Naive thymus-derived CD4-positive, alpha-beta T cell (primary cell): ENCODE results near the gene MAP1LC3B. TPM values are rescaled to one million over a fixed set of nuclear protein-coding genes. Genes with fewer than 3 reads are reported as not detected.

Source experiments
- ATAC-seq: fragments of 150-1000 bp; cut with Tn5 transposase; 2 replicates; pipeline ENCODE4 v1.10.0; 2021; ENCODE audit warnings: mild to moderate bottlenecking, moderate library complexity
- CTCF ChIA-PET: fragments of 350-600 bp; sonication (Branson Sonifier 250); formaldehyde crosslinking; loops from one replicate; lab custom pipeline; 2021; ENCODE audit warnings: antibody characterized with exemption; lab: Charles Lee
- POLR2A ChIA-PET: fragments of 350-600 bp; sonication (Branson Sonifier 250); formaldehyde crosslinking; loops from one replicate; lab custom pipeline; 2021; ENCODE audit warnings: antibody characterized with exemption, inconsistent platforms; lab: Charles Lee
- DNase-seq, 9 donors: peaks; one replicate each; pipeline versions ENCODE4 v3.0.0 to v3.0.0-alpha.2; 2020 to 2022; ENCODE audit warnings: mixed read lengths in 1 of 9
- H3K27ac ChIP-seq: one replicate; pipeline ENCODE4 v1.7.0; 2013; ENCODE audit warnings: mild to moderate bottlenecking, low read depth, low read length, moderate library complexity
- H3K27me3 ChIP-seq, 2 donors: one replicate each; pipeline ENCODE4 v1.7.0; 2013; ENCODE audit warnings: low read length in 2 of 2, mild to moderate bottlenecking in 2 of 2, moderate library complexity in 2 of 2; ENCODE audit not compliant: control insufficient read depth in 2 of 2, insufficient read depth in 2 of 2
- H3K36me3 ChIP-seq, 3 experiments: 1 replicate in 2 of 3; 2 replicates in 1 of 3; pipeline ENCODE4 v1.7.0; 2013; ENCODE audit warnings: low read length in 3 of 3, mild to moderate bottlenecking in 3 of 3, moderate library complexity in 1 of 3; ENCODE audit not compliant: insufficient read depth in 3 of 3, control insufficient read depth in 2 of 3
- H3K4me1 ChIP-seq, 2 donors: one replicate each; pipeline ENCODE4 v1.7.0; 2013; ENCODE audit warnings: low read length in 2 of 2, mild to moderate bottlenecking in 2 of 2, moderate library complexity in 1 of 2; ENCODE audit not compliant: control insufficient read depth in 2 of 2, insufficient read depth in 2 of 2
- H3K4me3 ChIP-seq: 2 replicates; pipeline ENCODE4 v1.7.0; 2013; ENCODE audit warnings: mild to moderate bottlenecking, low read length
- H3K9me3 ChIP-seq, 3 experiments: 1 replicate in 2 of 3; 2 replicates in 1 of 3; pipeline ENCODE4 v1.7.0; 2013; ENCODE audit warnings: low read length in 3 of 3; ENCODE audit not compliant: control insufficient read depth in 2 of 3
- H3K27ac Mint-ChIP-seq, 9 donors: one replicate each; pipeline ENCODE4 v1.8.0; 2020 to 2022; ENCODE audit warnings: mixed read lengths in 9 of 9, mild to moderate bottlenecking in 8 of 9, moderate library complexity in 5 of 9, inconsistent platforms in 2 of 9
- H3K27me3 Mint-ChIP-seq, 5 donors: one replicate each; pipeline ENCODE4 v1.8.0; 2021 to 2022; ENCODE audit warnings: mixed read lengths in 5 of 5, mild to moderate bottlenecking in 1 of 5
- H3K36me3 Mint-ChIP-seq, 5 donors: one replicate each; pipeline ENCODE4 v1.8.0; 2020 to 2022; ENCODE audit warnings: mixed read lengths in 5 of 5, mild to moderate bottlenecking in 3 of 5, inconsistent platforms in 1 of 5
- H3K4me1 Mint-ChIP-seq, 7 donors: one replicate each; pipeline ENCODE4 v1.8.0; 2020 to 2022; ENCODE audit warnings: mixed read lengths in 7 of 7, mild to moderate bottlenecking in 3 of 7, inconsistent platforms in 1 of 7
- H3K4me3 Mint-ChIP-seq, 10 donors: one replicate each; pipeline ENCODE4 v1.8.0; 2020 to 2022; ENCODE audit warnings: mild to moderate bottlenecking in 10 of 10, mixed read lengths in 10 of 10, moderate library complexity in 6 of 10, inconsistent platforms in 2 of 10
- H3K9me3 Mint-ChIP-seq, 11 donors: one replicate each; pipeline ENCODE4 v1.8.0; 2020 to 2022; ENCODE audit warnings: mixed read lengths in 11 of 11, mild to moderate bottlenecking in 4 of 11, inconsistent platforms in 1 of 11, moderate library complexity in 1 of 11
- intact Hi-C, 2 donors: fragments of 100-400 bp; cut with micrococcal nuclease; formaldehyde crosslinking; loops; one replicate each; pipeline ENCODE4 v1.15.1; 2023
- polyA plus RNA-seq, 2 donors: library from polyadenylated mRNA; unstranded; fragments of 300-500 nt; fragmentation: Illumina TruSeq; gene quantifications; one replicate each; pipeline ENCODE4 v1.2.3, GENCODE V29; 2021
- total RNA-seq, 6 experiments: library from RNA in 5 of 6; stranded (reverse) in 5 of 6; gene quantifications; 1 replicate in 5 of 6; 2 replicates in 1 of 6; pipeline ENCODE4 v1.2.3 and lab custom pipeline; 2021 to 2026

The MAP1LC3B gene
- total and polyA plus RNA-seq, 7 experiments from 2014 or later: 54.5 to 126 (median 63.4) TPM

DNA sequence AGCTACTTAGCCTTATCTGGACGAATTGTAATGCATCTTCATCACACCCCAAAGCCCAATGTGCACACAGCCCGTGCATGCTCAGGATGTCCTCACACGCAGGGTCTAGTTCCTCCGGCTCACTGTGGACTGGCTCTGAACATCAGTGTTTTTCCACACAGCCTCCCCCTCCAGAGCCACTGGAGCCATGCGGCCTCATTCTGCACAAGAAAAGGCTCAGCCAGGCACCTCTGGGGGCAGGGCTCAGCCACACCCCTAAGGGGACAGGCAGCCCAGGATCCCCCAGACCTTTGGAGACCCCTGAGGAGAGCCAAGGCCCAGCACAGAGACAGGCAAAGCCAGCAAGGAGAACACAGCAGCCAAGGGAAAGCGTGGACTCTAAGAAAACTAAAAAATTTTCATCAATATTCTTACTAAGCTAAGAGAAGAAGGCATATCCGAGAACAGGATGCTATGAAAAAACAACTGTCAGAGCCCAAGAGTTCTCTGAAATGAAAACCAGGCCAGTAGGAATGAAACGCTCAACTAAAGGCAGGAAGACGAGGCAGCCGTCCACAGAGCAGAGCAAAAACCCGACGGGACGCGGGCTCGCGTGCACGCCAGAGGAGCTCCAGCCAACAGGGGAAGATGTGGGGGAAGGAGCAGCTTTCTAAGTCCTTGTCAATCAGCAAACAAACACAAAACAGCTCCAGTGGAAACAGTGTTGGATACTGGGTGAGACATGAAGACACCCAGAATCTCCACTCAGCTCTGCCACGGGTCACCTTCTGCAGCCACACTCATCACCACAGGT lies 34.5 kb downstream of the MAP1LC3B start:
- no peaks in the 10 kb centered on the region for H3K27me3 Mint-ChIP-seq
- DNase-seq (no peak), ATAC-seq (no peak)
- peaks cover 0 to 40% (median 8%) of the 10 kb centered on the region in 5 donors for H3K36me3 Mint-ChIP-seq
- ChIA-PET POLR2A (interaction anchor here (1.4 kb wide), 1 partner anchor 10 kb away, joined by 3 read pairs; no protein-coding TSS in a partner anchor), CTCF (no interaction called here)
- H3K27ac Mint-ChIP-seq: peak overlapping the region in 2 of 9 donors; percentile 30 to 46
- Histone ChIP-seq H3K4me1 (no peaks in the 10 kb centered on the region), H3K36me3 (peaks cover 0 to 40% (median 4%) of the 10 kb centered on the region in 3 experiments), H3K4me3 (no peak overlapping the region), H3K27me3 (no peaks in the 10 kb centered on the region), H3K27ac (no peak overlapping the region), H3K9me3 (no peaks in the 10 kb centered on the region)
- H3K4me1 Mint-ChIP-seq: peaks cover 0 to 13% (median 3%) of the 10 kb centered on the region in 7 donors
- no peak overlapping the region for H3K4me3 Mint-ChIP-seq
- intact Hi-C loops: no loop called here
- H3K9me3 Mint-ChIP-seq: no peaks in the 10 kb centered on the region

DNA sequence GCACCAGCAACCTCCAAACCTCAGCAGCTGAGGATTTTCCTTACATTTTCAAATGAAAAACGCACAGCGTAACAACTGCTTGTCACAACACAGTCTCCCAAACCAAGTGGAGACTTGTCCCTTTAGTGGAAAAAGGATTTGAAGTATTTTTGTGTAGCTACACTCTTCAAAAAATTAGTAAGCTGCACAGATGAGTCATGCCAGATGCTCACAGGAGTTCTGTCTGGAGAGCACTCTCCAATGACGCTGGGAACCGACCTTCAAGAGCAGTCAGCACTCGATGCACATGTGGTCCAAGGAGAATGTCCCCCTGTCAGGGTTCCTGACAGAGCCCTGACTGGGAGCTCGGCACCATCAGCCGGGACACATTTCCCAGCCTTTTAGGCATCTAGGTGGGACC lies 39.8 kb downstream of the MAP1LC3B start:
- ChIA-PET CTCF (no interaction called here), POLR2A (interaction anchor here (1.3 kb wide), 1 partner anchor 9 kb away, joined by 4 read pairs; no protein-coding TSS in a partner anchor)
- H3K4me1 Mint-ChIP-seq: peaks cover 11 to 26% (median 24%) of the 10 kb centered on the region in 7 donors
- ATAC-seq (no peak), DNase-seq (no peak)
- no peaks in the 10 kb centered on the region for H3K9me3 Mint-ChIP-seq
- peaks cover 9 to 14% of the 10 kb centered on the region in 2 donors for H3K4me1 ChIP-seq
- H3K36me3 Mint-ChIP-seq: peaks cover 0 to 14% (median 3%) of the 10 kb centered on the region in 5 donors
- no peak overlapping the region for H3K27ac ChIP-seq
- peaks cover 0 to 21% (median 0%) of the 10 kb centered on the region in 3 experiments for H3K36me3 ChIP-seq
- intact Hi-C loops: no loop called here
- no peaks in the 10 kb centered on the region for H3K27me3 ChIP-seq
- peaks cover 0 to 5% (median 0%) of the 10 kb centered on the region in 5 donors for H3K27me3 Mint-ChIP-seq
- H3K4me3 Mint-ChIP-seq: no peak overlapping the region
- no peak overlapping the region for H3K27ac Mint-ChIP-seq
- H3K9me3 ChIP-seq: no peaks in the 10 kb centered on the region
- no peak overlapping the region for H3K4me3 ChIP-seq

DNA sequence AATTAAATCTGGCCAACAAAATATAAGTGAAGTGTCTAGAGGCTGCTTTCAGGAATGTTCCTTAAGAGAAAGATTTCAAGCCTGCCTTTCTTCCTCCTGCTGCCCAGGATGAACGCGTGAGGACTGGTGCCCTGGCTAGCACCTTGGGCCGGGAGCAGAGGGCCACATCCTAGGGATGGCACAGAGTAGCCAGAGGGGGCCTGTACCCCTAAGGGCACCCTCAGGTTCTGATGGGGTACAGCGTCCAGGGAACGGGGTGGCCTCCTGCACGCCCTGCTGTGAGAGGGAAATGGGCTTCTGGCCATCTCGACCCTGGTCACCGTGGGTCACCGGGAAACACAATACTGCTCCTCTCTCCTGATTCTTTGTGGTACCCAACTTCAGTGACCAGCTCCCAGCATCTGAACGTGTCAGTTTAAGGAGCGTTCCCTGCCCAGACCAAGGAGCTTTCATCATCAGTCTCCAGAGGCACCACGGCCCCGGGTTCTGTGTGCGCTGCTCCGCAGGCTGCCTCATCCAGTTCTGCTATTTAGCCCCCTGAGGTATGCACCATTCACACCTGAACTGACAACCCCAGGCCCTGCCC lies 40.3 kb downstream of the MAP1LC3B start:
- Mint-ChIP-seq H3K9me3 (no peaks in the 10 kb centered on the region), H3K27ac (no peak overlapping the region), H3K27me3 (peaks cover 0 to 5% (median 0%) of the 10 kb centered on the region in 5 donors), H3K36me3 (peaks cover 0 to 14% (median 3%) of the 10 kb centered on the region in 5 donors), H3K4me1 (peaks cover 12 to 28% (median 25%) of the 10 kb centered on the region in 7 donors), H3K4me3 (no peak overlapping the region)
- DNase-seq: no peak
- Histone ChIP-seq H3K36me3 (peaks cover 0 to 19% (median 0%) of the 10 kb centered on the region in 3 experiments), H3K27ac (no peak overlapping the region), H3K4me3 (no peak overlapping the region), H3K27me3 (no peaks in the 10 kb centered on the region), H3K9me3 (no peaks in the 10 kb centered on the region), H3K4me1 (peaks cover 9 to 16% of the 10 kb centered on the region in 2 donors)
- ChIA-PET CTCF (interaction anchor here (0.8 kb wide), 1 partner anchor 62 kb away, joined by 4 read pairs; no protein-coding TSS in a partner anchor), POLR2A (interaction anchor here (0.7 to 1.3 kb wide), 2 partner anchors 10 to 121 kb away, joined by 3 to 4 read pairs; no protein-coding TSS in a partner anchor)
- ATAC-seq: no peak
- intact Hi-C loops: no loop called here

DNA sequence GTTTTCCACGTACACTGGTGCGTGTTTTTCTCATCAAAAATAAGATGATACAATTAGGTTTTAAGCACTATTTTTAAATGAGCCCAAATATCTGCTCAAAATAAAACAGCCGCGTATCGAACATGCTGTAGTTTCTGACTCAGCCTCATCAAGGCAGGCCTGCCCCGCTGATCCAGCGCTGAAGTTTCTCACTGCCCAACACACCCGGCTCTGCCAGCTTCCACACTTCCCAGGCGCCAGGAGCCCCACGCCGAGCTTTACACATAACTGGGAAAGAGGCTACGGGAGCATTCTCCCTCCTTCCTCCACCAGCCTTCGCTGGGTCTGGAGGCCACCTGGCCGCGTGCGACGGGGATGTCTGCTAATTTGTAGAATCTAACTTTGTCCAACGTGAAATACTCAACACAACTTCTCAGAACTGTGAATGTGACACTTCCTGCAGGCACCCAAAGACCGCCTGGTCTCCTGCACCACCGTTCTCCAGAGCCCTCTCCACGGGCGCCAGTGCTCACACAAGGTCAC lies 42.1 kb downstream of the MAP1LC3B start:
- ChIA-PET CTCF (interaction anchor here (1.3 kb wide), 1 partner anchor 202 kb away, joined by 3 read pairs; no protein-coding TSS in a partner anchor), POLR2A (no interaction called here)
- intact Hi-C loops: no loop called here
- Mint-ChIP-seq H3K4me1 (peaks cover 12 to 38% (median 27%) of the 10 kb centered on the region in 7 donors), H3K9me3 (no peaks in the 10 kb centered on the region), H3K27ac (no peak overlapping the region), H3K4me3 (no peak overlapping the region), H3K27me3 (peaks cover 0 to 5% (median 0%) of the 10 kb centered on the region in 5 donors), H3K36me3 (peaks cover 0 to 12% (median 3%) of the 10 kb centered on the region in 5 donors)
- Histone ChIP-seq H3K4me1 (peaks cover 9 to 16% of the 10 kb centered on the region in 2 donors), H3K36me3 (peaks cover 0 to 17% (median 0%) of the 10 kb centered on the region in 3 experiments), H3K4me3 (no peak overlapping the region), H3K9me3 (no peaks in the 10 kb centered on the region), H3K27ac (no peak overlapping the region), H3K27me3 (no peaks in the 10 kb centered on the region)
- ATAC-seq (no peak), DNase-seq (no peak)

DNA sequence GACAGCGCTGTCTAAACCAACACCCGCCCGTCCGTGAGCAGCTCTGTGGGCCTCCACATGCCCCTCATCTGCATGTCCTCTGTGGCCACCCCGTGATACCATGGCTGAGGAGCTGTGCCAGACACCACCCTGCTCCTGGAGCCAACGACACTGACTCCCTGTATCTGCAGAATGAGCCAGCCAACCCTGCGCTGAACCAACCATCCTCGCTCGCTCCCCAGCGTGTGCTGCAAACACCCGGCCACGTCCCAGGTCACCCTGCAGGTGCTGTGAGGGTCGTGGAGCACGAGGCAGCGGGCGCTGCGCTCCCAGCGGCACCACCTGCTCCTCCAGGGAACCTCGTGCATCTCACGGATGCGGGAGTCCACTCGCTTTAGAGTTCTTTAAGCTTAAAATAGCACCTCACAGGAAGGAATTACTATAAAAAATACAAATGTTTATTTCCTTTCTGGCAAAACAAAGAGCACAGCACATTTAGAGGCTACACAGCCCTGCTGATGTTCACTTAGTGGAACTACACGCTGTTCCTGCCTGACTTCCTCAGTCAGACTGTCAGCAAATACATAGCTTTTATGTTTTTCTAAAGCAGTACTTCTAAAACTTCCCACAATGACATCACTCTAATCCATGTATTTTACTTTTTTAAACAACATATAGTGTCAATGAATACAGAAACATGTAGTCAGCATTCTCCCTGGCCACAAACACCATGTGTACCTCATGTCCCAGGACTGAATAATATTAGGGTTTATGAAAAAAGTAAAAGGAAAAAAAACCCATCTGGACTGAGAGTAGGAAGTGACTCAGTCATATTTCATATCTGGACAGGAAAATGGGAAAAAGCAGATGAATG lies 43.5 kb downstream of the MAP1LC3B start:
- peak; percentile 42 for ATAC-seq
- peak in 6 of 9 donors; percentile 14 to 36 (median 28) for DNase-seq
- no peaks in the 10 kb centered on the region for H3K9me3 Mint-ChIP-seq
- intact Hi-C loops: no loop called here
- Histone ChIP-seq H3K4me3 (no peak overlapping the region), H3K4me1 (peaks cover 9 to 16% of the 10 kb centered on the region in 2 donors), H3K36me3 (peaks cover 0 to 17% (median 0%) of the 10 kb centered on the region in 3 experiments), H3K27me3 (no peaks in the 10 kb centered on the region), H3K9me3 (no peaks in the 10 kb centered on the region), H3K27ac (no peak overlapping the region)
- CTCF ChIA-PET: interaction anchor here (0.7 to 1.3 kb wide), 2 partner anchors 16 to 201 kb away, joined by 3 read pairs; no protein-coding TSS in a partner anchor
- H3K36me3 Mint-ChIP-seq: peaks cover 0 to 4% (median 0%) of the 10 kb centered on the region in 5 donors
- peaks cover 0 to 5% (median 0%) of the 10 kb centered on the region in 5 donors for H3K27me3 Mint-ChIP-seq
- H3K4me3 Mint-ChIP-seq: peak overlapping the region in 8 of 10 donors; percentile 15 to 68 (median 62)
- POLR2A ChIA-PET: interaction anchor here (0.8 kb wide), 1 partner anchor 49 kb away, joined by 3 read pairs; no protein-coding TSS in a partner anchor
- peaks cover 12 to 38% (median 27%) of the 10 kb centered on the region in 7 donors for H3K4me1 Mint-ChIP-seq
- peak overlapping the region in 3 of 9 donors; percentile 36 to 41 (median 40) for H3K27ac Mint-ChIP-seq
